A375 (cell line): ENCODE data around the gene RPS6KA4. TPM values are rescaled to one million over a fixed set of nuclear protein-coding genes. Genes with fewer than 3 reads are reported as not detected.

Experiments used
- small RNA-seq: library from RNA; depleted of rRNA; stranded (forward); fragments of <200 nt; gene quantifications from one replicate; pipeline ENCODE3, GENCODE V24; 2014
- total RNA-seq: library from RNA; depleted of rRNA; stranded (reverse); fragments of >200 nt; shearing (Covaris generic); gene quantifications from 2 replicates; pipeline ENCODE4 v1.2.3, GENCODE V29; 2014; rRNA removed

Gene RPS6KA4
- 32.4 and 37.5 TPM in 2 replicates for total RNA-seq

GRCh38 chr11:64358907-64359711 lies at the start of gene RPS6KA4:
TSS of gene RPS6KA4 (plus strand) at chr11:64359162. CDS start at chr11:64359236, 74 bp downstream.

GRCh38 chr11:64317325-64317960 lies 41.5 kb upstream of the RPS6KA4 start, which contains the start of gene TRMT112:
TSS of gene TRMT112 (minus strand) at chr11:64317559. CDS start at chr11:64317526, 33 bp downstream.

GRCh38 chr11:64317961-64318765 lies 40.8 kb upstream of the RPS6KA4 start, which contains the start of gene PRDX5:
TSS of gene PRDX5 (plus strand) at chr11:64318121. CDS start at chr11:64318216, 95 bp downstream.

GRCh38 chr11:64339754-64340408 lies 19.1 kb upstream of the RPS6KA4 start, which contains the start of gene CCDC88B:
TSS of gene CCDC88B (plus strand) at chr11:64340204. CDS start at chr11:64340267, 63 bp downstream.

Small RNA genes within 50 kb of the gene (small RNA-seq; reads per million reads assigned to genes)
- not detected for gene MIR1237
- not detected for gene MIR7155

Other genes starting within 250 kb of the RPS6KA4 start
- gene MACROD1, start 193.0 kb upstream of the RPS6KA4 start, total RNA-seq, result 97.2 and 109 TPM in 2 replicates
- 311 and 341 TPM in 2 replicates for gene STIP1, start 173.0 kb upstream of the RPS6KA4 start, total RNA-seq
- 1.3 and 1.9 TPM in 2 replicates for gene FERMT3, start 152.4 kb upstream of the RPS6KA4 start, total RNA-seq
- 56.2 and 74.4 TPM in 2 replicates for gene TRPT1, start 133.0 kb upstream of the RPS6KA4 start, total RNA-seq
- 69.5 and 70.7 TPM in 2 replicates for gene NUDT22, start 132.9 kb upstream of the RPS6KA4 start, total RNA-seq
- 16.8 and 23.4 TPM in 2 replicates for gene DNAJC4, start 128.6 kb upstream of the RPS6KA4 start, total RNA-seq
- gene VEGFB, start 124.6 kb upstream of the RPS6KA4 start, total RNA-seq, result 30.6 and 44.7 TPM in 2 replicates
- gene FKBP2, start 118.1 kb upstream of the RPS6KA4 start, total RNA-seq, result 144 and 182 TPM in 2 replicates
- gene PPP1R14B, start 112.2 kb upstream of the RPS6KA4 start, total RNA-seq, result 650 and 685 TPM in 2 replicates
- 39.2 and 44.9 TPM in 2 replicates for gene PLCB3, start 107.6 kb upstream of the RPS6KA4 start, total RNA-seq
- 99.6 and 101 TPM in 2 replicates for gene BAD, start 74.5 kb upstream of the RPS6KA4 start, total RNA-seq
- 27.5 and 30.3 TPM in 2 replicates for gene GPR137, start 73.3 kb upstream of the RPS6KA4 start, total RNA-seq
- gene KCNK4, start 67.9 kb upstream of the RPS6KA4 start, total RNA-seq, result 0.61 and 0.68 TPM in 2 replicates
- gene CATSPERZ, start 58.8 kb upstream of the RPS6KA4 start, total RNA-seq, result 1.9 and 3.7 TPM in 2 replicates
- 60.7 and 66.5 TPM in 2 replicates for gene ESRRA, start 53.6 kb upstream of the RPS6KA4 start, total RNA-seq
- 811 and 881 TPM in 2 replicates for gene TRMT112, start 41.6 kb upstream of the RPS6KA4 start, total RNA-seq
- 418 and 488 TPM in 2 replicates for gene PRDX5, start 41.0 kb upstream of the RPS6KA4 start, total RNA-seq
- 4.1 and 5.9 TPM in 2 replicates for gene CCDC88B, start 19.0 kb upstream of the RPS6KA4 start, total RNA-seq
- 0.42 and 0.60 TPM in 2 replicates for gene SLC22A11, start 196.8 kb downstream of the RPS6KA4 start, total RNA-seq
- not detected in 2 replicates for gene SLC22A12, start 232.1 kb downstream of the RPS6KA4 start, total RNA-seq